Urothelium cell line (cell line): ENCODE data around the gene PSTK.

Source experiments
- DNase-seq: peaks from one replicate; pipeline ENCODE4 v3.0.0; 2011; ENCODE audit warnings: low spot score, mixed read lengths
- FAIRE-seq: peaks from 2 replicates; lab custom pipeline; 2011; peaks lifted over from hg19 to GRCh38; lab: Jason Lieb, UNC

PSTK gene

DNA sequence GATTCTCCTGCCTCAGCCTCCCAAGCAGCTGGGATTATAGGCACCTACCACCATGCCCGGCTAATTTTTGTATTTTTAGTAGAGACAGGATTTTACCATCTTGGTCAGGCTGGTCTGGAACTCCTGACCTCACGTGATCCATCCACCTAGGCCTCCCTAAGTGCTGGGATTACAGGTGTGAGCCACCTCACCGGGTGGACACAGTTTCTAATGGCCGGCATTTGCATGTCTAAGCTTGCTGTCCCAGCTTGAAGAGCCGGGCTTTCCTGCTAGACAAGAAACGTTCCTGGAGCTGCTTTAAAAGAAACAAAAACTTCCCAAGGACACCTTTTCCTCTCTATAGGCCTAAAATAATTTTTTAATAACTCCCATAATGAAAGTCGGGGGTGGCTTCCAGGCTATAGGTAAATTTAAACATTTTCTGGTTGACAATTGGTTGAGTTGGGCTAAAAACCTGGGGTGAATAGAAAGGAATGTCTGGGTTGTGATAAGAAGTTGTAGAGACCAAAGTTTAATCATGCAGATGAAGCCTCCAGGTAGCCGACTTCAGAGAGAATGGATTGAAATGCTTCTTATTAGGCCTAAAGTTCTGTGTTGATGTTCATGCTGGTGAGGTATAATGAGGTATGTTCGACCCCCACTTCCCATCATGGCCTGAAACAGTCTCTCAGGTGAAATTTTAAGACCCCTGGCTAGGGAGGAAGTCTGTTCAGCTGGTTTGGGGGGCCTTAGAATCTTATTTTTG is 37.4 kb downstream of the PSTK start:
- FAIRE-seq = no peak
- no peak for DNase-seq

DNA sequence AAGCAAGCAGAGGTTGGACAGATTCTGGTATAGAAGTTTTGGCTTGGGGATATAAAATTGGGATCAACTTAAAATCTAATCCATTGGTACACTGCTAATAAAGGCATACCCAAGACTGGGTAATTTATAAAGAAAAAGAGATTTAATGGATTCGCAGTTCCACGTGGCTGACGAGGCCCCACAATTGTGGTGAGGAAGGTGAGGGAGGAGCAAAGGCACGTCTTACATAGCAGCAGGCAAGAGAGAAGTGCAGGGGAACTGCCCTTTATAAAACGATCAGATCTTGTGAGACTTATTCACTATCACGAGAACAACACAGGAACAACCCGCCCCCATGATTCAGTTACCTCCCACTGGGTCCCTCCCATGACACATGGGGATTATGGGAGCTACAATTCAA is 38.3 kb downstream of the PSTK start:
- DNase-seq = no peak
- FAIRE-seq = no peak

DNA sequence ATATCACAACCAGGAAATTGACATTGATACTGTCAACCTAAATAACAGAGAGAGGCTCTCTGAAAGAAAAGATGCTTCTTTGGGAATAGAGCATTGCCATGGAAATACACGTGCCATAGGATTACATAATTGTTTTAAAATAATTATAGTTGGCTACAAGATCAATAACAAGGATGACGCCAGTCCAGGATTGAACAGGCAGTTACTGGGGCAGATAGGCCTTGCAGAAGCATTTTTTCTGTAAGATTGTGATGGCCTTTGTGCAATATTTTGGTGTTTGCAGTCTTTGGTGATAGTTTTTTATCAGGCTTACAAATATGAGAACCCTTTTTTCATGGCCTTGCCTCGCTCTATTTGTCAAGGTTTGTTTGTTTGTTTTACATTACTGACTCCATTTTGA is 39.1 kb downstream of the PSTK start:
- DNase-seq (no peak), FAIRE-seq (no peak)

DNA sequence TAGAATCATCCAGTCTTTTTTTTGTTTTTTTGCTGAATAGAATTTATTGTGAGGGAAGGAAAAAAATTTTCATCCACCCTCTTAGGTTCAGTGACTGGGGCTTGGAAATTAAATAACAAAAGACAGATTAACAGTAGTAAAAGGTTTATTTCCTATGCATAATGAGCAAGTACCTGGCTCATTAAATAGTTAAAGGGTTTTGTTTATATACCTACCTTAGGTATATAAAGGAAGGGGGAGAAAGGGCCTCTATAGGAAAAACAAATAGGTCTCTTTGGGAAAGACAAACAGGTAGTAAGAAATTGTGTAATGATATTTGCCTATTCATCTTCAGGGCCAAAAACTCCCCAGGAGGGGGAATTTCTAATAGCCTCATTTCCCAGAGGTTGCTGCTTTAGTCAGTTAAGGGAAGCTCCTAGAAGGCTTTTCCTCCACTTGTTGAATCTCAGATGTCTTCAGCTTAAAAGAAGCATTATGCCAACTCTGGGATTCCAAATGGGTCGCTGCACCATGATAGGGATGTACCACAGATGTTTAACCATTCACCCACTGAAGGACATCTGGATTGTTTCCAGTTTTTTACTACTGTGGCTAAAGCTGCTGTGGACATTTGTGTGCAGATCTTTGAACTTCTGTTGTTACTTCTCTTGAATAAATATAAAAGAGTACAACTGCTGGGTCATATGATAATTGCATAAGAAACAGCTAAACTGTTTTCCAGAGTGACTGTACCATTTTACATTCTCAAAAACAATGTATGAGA is 39.9 kb downstream of the PSTK start:
- no peak for DNase-seq
- FAIRE-seq = no peak

DNA sequence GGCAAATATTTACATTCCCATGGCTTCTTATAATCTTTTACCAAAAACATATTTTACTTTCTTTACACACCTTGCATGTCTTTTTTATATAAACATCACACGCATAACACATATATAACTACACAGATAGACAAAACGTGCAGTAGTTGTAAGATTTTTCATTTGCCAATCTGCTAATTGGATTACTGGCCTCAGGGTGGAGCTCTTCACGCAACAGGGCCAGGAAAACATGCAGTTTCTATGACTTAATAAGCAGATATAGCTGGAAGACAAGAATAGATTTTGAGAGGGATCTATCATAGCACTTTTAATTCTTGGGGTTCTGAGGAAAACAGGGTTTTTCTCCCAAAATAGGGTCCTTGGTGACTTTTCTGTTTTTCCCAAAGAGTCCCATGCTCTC is 41.3 kb downstream of the PSTK start:
- DNase-seq (no peak), FAIRE-seq (no peak)

DNA sequence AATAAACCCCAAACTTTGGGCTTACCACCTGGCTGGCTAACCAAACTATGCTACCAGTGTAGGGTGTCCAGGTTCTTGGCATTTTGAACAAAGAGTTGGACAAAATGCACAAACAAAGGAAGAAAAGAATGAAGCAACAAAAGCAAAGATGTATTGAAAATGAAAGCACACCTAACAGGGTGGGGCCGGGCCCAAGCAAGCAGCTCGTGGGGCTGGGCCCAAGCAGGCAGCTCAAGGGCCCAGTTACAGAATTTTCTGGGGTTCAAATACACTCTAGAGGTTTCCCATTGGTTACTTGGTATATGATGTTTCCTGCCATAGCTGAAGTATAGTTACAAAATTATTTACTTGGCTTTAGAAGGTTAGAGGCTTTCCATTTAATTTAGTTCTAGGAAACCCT is 44.3 kb downstream of the PSTK start:
- peak; percentile 46 for FAIRE-seq
- DNase-seq = no peak

DNA sequence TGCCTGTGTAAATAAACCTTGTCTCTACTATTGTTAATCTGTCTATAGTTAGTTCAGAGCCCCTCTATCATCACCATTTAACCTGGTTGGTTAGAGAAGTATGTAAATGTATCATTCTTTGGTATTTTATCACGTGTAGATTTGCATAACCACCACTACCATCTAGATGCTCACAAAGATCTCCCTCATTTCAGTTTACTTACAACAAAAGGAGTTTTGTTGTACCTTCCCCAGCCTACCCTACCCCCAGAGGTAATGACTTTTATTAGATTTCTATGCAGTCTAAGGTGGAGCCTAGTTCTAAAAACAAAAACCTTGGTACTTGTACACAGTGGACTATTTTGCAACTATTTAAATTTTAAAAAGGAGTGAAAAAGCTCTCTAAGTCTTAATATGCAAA is 46.1 kb downstream of the PSTK start:
- FAIRE-seq = no peak
- DNase-seq = no peak

DNA sequence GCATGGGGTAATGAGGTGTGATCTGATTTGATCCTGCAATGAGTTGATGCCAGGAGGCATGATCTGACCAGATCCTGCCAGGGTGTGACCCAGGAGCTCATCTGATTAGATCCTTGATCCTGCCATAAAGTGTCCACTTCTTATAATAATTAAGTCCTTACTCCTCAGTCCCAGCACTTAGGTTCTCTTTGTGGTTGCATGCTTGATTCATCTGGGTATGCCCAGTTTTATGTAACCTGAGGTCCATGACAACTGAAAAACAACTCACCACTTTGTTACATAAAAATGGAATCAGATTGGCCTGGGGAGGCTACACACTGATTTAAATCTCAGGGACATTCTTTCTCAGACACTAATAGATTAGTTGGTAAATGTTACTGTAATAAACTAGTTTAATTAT is 47.7 kb downstream of the PSTK start:
- no peak for DNase-seq
- FAIRE-seq = no peak

DNA sequence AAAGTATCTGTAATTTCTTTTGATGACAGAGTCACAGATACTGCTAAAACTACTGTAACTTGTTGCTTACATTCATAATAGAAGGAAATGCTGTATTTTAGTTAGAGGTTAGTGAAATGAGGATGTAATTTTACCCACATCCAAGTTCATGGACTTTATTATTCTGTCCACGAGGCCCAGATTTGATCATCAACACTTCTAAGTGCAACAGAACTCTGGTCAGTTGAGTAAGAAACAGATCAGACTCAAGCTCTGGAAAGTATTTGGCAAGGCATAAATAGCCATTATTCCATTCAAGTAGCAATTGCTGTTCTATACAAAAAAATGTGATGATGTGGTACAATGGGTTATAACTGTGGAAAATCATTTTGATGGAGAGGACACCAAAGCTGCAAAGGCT is 50.9 kb downstream of the PSTK start:
- no peak for FAIRE-seq
- DNase-seq = no peak

DNA sequence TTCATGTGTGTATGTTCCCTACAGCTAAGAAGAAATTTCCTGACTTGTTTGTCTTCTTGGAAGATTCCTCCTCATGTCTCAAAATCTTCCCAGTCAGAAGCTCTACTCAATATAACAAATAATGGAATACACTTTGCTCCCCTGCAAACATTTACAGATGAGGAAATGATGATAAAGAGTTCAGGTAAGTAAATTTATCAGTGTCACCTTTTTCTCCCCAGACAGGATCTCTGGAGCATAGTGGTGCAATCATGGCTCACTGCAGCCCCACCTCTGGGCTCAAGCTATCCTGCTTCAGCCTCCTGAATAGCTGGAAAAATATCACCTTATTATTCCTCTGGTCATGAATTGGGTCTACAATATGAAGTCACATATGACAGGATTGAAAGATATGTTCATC is 54.1 kb downstream of the PSTK start:
- DNase-seq = no peak
- no peak for FAIRE-seq

DNA sequence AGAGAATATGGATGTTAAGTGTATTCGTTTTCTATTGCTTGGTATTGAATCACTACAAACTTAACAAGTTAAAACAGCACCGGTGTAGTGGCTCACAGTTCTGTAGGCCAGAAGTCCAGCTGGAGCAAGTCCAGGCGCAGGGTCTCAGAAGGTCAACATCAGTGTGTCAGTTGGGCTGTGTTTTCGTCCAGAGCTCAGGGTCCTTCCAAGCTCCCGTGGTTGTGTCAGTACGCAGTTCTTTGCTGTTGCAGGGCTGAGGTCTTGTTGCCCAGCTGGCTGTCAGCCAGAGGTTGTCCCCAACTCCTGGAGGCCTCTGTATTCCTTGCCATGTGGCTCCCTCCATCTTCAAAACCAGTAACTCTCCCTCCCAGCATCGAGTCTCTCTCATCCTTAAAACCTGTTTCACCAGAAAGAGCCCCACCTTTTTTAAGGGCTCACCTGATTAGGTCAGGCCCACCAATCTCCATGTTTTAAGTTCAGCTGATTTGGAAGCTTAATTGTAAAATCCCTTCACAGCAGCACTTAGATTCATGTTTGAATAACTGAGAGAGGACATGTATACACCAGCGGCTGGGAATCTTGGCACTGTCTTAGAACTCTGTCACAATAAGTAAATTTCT is 55.4 kb downstream of the PSTK start:
- FAIRE-seq (no peak), DNase-seq (no peak)

DNA sequence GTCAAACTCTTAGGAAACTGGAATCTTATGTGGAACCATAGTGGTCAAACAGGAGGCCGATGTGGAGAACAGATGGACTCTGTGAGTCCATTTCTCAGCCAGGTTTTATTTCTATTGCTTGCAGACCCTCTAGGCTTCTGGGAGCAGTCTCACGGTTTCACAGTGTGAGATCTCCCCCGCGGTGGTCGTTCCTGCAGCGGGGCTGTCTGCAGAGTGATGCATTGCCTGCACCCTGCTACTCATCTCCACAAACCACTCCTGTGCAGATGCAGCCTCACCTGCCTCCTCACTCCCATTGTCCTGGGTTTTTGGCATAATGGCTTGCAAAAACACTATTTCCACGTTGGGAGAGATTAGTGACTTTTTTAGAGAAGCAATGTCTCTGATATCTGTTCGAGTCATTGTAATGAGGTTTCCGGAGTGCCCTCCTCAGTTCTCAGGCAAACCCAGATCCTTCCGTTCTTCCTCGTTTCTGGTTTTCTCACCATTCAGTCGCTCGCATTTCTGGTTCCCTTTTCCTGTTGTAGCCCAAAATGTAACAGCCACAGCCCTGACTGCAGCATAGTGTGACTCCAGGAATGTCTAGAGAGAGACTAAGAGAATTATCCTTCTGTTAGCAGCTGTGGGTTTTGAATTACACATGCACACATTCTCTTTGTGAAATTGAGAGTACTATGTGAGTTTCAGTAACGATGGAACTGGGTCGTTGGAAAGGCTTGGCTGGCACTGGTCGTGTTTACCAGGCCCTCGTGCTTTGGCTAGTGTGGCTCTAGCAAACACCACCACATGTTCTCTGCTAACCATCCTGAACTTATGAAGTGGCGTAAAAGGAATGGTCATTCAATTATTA is 58.8 kb downstream of the PSTK start:
- FAIRE-seq = no peak
- no peak for DNase-seq

DNA sequence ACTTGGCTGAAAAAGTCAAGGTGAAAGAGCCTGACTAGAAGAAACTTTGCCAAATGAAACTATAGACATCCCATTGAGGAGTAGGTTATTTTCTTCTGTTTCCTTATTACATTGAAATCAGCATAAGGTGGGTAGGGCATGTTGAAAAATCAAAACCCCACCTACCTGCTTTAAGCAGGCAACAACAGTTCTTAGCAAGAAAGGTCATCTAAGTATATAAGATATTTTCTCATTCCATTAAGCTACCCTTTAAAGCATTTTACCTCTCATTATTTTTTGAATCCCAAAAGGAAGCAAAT is 59.4 kb downstream of the PSTK start:
- no peak for FAIRE-seq
- no peak for DNase-seq
